HepG2 (cell line): ENCODE results near the gene C1RL. TPM values are rescaled to one million over a fixed set of nuclear protein-coding genes. Genes with fewer than 3 reads are reported as not detected.

ENCODE experiments used
- ATAC-seq: fragments of 200-7000 bp; cut with Tn5 transposase; 3 replicates; pipeline ENCODE4 v1.9.1; 2020; ENCODE audit warnings: mild to moderate bottlenecking, moderate library complexity
- BruUV-seq: library from RNA; stranded (reverse); fragments of 400-500 nt; replicated peaks from 2 replicates; lab custom pipeline; 2021; lab: Mats Ljungman, UMichigan
- CTCF ChIA-PET: fragments of 300-600 bp; formaldehyde crosslinking; extraction: SDS; loops from one replicate; lab custom pipeline; 2021; ENCODE audit warnings: low total read pairs, inconsistent platforms, low intra/inter-chr PET ratio; lab: Yijun Ruan, JAX
- POLR2A ChIA-PET: fragments of 350-600 bp; sonication (Branson Sonifier 250); formaldehyde crosslinking; loops from one replicate; lab custom pipeline; 2020; ENCODE audit warnings: antibody characterized with exemption, inconsistent platforms; lab: Yijun Ruan, JAX
- DNase-seq: peaks from one replicate; pipeline ENCODE4 v3.0.0-alpha.2; 2015; ENCODE audit warnings: low spot score
- FAIRE-seq: peaks from 3 replicates; lab custom pipeline; 2011; peaks lifted over from hg19 to GRCh38; lab: Jason Lieb, UNC
- H2AFZ ChIP-seq: one replicate; pipeline ENCODE4 v1.6.1; 2011; ENCODE audit warnings: low read length, inconsistent platforms
- H3K27ac ChIP-seq: fragments of 300-600 bp; 3 replicates; pipeline ENCODE4 v1.8.0; 2011; ENCODE audit warnings: mixed run types, mild to moderate bottlenecking, mixed read lengths, low read length, inconsistent platforms; ENCODE audit not compliant: insufficient read depth; ENCODE audit errors: extremely low read length
- H3K27me3 ChIP-seq, 2 experiments: fragments of 200-600 bp in 1 of 2; 2 replicates in 1 of 2; 3 replicates in 1 of 2; pipeline versions ENCODE4 v1.6.0 to v1.8.0; 2011; ENCODE audit warnings: low read length in 2 of 2, mild to moderate bottlenecking in 2 of 2, moderate library complexity in 2 of 2, inconsistent platforms in 1 of 2; ENCODE audit not compliant: insufficient read depth in 2 of 2, control insufficient read depth in 1 of 2
- H3K36me3 ChIP-seq, 2 experiments: fragments of 200-600 bp in 1 of 2; replicated peaks in 1 of 2; 2 replicates in 1 of 2; 3 replicates in 1 of 2; pipeline versions ENCODE4 v1.5.1 to v1.8.0; 2011; ENCODE audit warnings: low read length in 2 of 2, inconsistent platforms in 1 of 2; ENCODE audit not compliant: insufficient read depth in 2 of 2, control insufficient read depth in 1 of 2
- H3K4me1 ChIP-seq: 2 replicates; pipeline ENCODE4 v1.5.1; 2012; ENCODE audit warnings: low read length, inconsistent platforms; ENCODE audit not compliant: insufficient read depth
- H3K4me2 ChIP-seq: 2 replicates; pipeline ENCODE4 v1.6.0; 2011; ENCODE audit warnings: low read depth, low read length, inconsistent platforms
- H3K4me3 ChIP-seq, 3 experiments: fragments of 200-600 bp in 1 of 3; sonication (generic), shearing (Covaris generic) in 1 of 3; replicated peaks in 1 of 3; 2 replicates each; pipeline ENCODE4 v1.5.1; 2011 to 2016; ENCODE audit warnings: low read length in 3 of 3, inconsistent platforms in 2 of 3, low read depth in 2 of 3, mild to moderate bottlenecking in 2 of 3, control low read depth in 1 of 3, mixed read lengths in 1 of 3; ENCODE audit not compliant: insufficient read depth in 1 of 3
- H3K79me2 ChIP-seq: one replicate; pipeline ENCODE4 v1.6.1; 2011; ENCODE audit warnings: low read length, inconsistent platforms; ENCODE audit not compliant: insufficient read depth
- H3K9ac ChIP-seq: 2 replicates; pipeline ENCODE4 v1.6.0; 2011; ENCODE audit warnings: mild to moderate bottlenecking, low read depth, low read length, inconsistent platforms; ENCODE audit not compliant: insufficient read depth
- H3K9me3 ChIP-seq: 2 replicates; pipeline ENCODE4 v1.5.1; 2012; ENCODE audit warnings: mild to moderate bottlenecking, low read length
- H4K20me1 ChIP-seq: 2 replicates; pipeline ENCODE4 v1.6.0; 2011; ENCODE audit warnings: inconsistent platforms, mild to moderate bottlenecking, low read length, moderate library complexity; ENCODE audit not compliant: insufficient read depth
- HES4 ChIP-seq: sonication (generic); formaldehyde crosslinking; IDR thresholded peaks from 2 replicates; pipeline ENCODE4 v1.9.0; 2021; ENCODE audit warnings: mild to moderate bottlenecking, missing genetic modification reagents, borderline replicate concordance
- HOXA3 ChIP-seq: sonication (generic); formaldehyde crosslinking; IDR thresholded peaks from 2 replicates; pipeline ENCODE4 v1.5.0; 2020; ENCODE audit warnings: missing genetic modification reagents
- HOXA9 ChIP-seq: sonication (generic); formaldehyde crosslinking; IDR thresholded peaks from 2 replicates; pipeline ENCODE4 v1.8.1; 2022; ENCODE audit warnings: missing genetic modification reagents, mild to moderate bottlenecking, moderate library complexity, borderline replicate concordance
- KDM4B ChIP-seq: sonication (generic); formaldehyde crosslinking; IDR thresholded peaks from 2 replicates; pipeline ENCODE4 v1.4.0; 2020; ENCODE audit warnings: missing genetic modification reagents
- TRIM24 ChIP-seq: sonication (generic); formaldehyde crosslinking; IDR thresholded peaks from 2 replicates; pipeline ENCODE4 v1.8.0; 2022; ENCODE audit warnings: mild to moderate bottlenecking, missing genetic modification reagents
- ZMYM4 ChIP-seq: sonication (generic); formaldehyde crosslinking; IDR thresholded peaks from 2 replicates; pipeline ENCODE4 v1.8.1; 2023; ENCODE audit warnings: mild to moderate bottlenecking, missing genetic modification reagents
- ZNF746 ChIP-seq: sonication (generic); formaldehyde crosslinking; IDR thresholded peaks from 2 replicates; pipeline ENCODE4 v1.8.0; 2022; ENCODE audit warnings: mild to moderate bottlenecking, missing genetic modification reagents
- WGBS: methylation state at CpG from one replicate; pipeline ENCODE4 v1.1.6; 2017; ENCODE audit warnings: low lambda C conversion rate; 5-methylcytosine and 5-hydroxymethylcytosine counted together
- in situ Hi-C: cut with HindIII; loops from 2 replicates; pipeline ENCODE4 v1.10.0; 2017; ENCODE audit warnings: low pct_unique_long_range_greater_than_20kb; ENCODE audit not compliant: extremely low pct_ligation_motif_present
- intact Hi-C: fragments of 100-400 bp; cut with micrococcal nuclease; formaldehyde crosslinking; loops from one replicate; pipeline ENCODE4 v1.10.0; 2022; ENCODE audit not compliant: unreplicated experiment
- polyA plus RNA-seq, 8 experiments: library from polyadenylated mRNA; depleted of rRNA in 3 of 8; stranded (reverse) in 7 of 8; unstranded in 1 of 8; fragments of >200 nt; fragmentation: Illumina TruSeq in 4 of 8; extraction: Trizol in 4 of 8; gene quantifications; 2 replicates each; pipeline versions ENCODE4 v1.2.1 to v1.2.3, GENCODE V29; 2011 to 2016; ENCODE audit warnings: low read depth in 4 of 8, missing spikeins in 1 of 8, mixed read lengths in 1 of 8; ENCODE audit not compliant: insufficient read depth in 1 of 8
- total RNA-seq, 5 experiments: library from RNA; depleted of rRNA; stranded (reverse); fragments of >200 nt; fragmentation: Illumina TruSeq; extraction: Trizol; gene quantifications; 2 replicates each; pipeline ENCODE4 v1.2.3, GENCODE V29; 2016; ENCODE audit warnings: low read depth in 1 of 5
- TF ChIP-seq, protein P1 (sequence below): sonication (generic); formaldehyde crosslinking; IDR thresholded peaks from 2 replicates; pipeline ENCODE4 v1.9.0; 2021; ENCODE audit warnings: missing genetic modification reagents, mild to moderate bottlenecking, borderline replicate concordance
- TF ChIP-seq, protein P2 (sequence below): sonication (generic); formaldehyde crosslinking; IDR thresholded peaks from 2 replicates; pipeline ENCODE4 v1.5.0; 2020; ENCODE audit warnings: mild to moderate bottlenecking, missing genetic modification reagents
- TF ChIP-seq, protein P3 (sequence below): IDR thresholded peaks from 2 replicates; pipeline ENCODE4 v1.6.1; 2012; ENCODE audit warnings: inconsistent platforms
- TF ChIP-seq, protein P4 (sequence below): sonication (generic); formaldehyde crosslinking; IDR thresholded peaks from 2 replicates; pipeline ENCODE4 v1.8.0; 2022; ENCODE audit warnings: low read depth, missing genetic modification reagents

The C1RL gene
- total and polyA plus RNA-seq, 2 of the 13 experiments (the other 11 are each of a cell fraction or from before 2014, with no cell fraction given), result 28.9 to 53.1 TPM

- H2AFZ ChIP-seq, result no peak overlapping the region
- CTCF ChIA-PET, result no interaction called here
Observed at GRCh38 chr12:7131502-7131866, 22.5 kb upstream of the C1RL start.

More at GRCh38 chr12:7131502-7131866, 22.5 kb upstream of the C1RL start:
- 70% methylated on average over 7 of the region's 7 CpGs for WGBS
- H3K9ac ChIP-seq, result peak overlapping the region; percentile 75; the same call in 1 of the 2 replicates
- TF ChIP-seq, protein P1, sequence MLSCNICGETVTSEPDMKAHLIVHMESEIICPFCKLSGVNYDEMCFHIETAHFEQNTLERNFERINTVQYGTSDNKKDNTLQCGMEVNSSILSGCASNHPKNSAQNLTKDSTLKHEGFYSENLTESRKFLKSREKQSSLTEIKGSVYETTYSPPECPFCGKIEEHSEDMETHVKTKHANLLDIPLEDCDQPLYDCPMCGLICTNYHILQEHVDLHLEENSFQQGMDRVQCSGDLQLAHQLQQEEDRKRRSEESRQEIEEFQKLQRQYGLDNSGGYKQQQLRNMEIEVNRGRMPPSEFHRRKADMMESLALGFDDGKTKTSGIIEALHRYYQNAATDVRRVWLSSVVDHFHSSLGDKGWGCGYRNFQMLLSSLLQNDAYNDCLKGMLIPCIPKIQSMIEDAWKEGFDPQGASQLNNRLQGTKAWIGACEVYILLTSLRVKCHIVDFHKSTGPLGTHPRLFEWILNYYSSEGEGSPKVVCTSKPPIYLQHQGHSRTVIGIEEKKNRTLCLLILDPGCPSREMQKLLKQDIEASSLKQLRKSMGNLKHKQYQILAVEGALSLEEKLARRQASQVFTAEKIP (CRISPR knock-in tag), result no peak
- TF ChIP-seq, protein P2, sequence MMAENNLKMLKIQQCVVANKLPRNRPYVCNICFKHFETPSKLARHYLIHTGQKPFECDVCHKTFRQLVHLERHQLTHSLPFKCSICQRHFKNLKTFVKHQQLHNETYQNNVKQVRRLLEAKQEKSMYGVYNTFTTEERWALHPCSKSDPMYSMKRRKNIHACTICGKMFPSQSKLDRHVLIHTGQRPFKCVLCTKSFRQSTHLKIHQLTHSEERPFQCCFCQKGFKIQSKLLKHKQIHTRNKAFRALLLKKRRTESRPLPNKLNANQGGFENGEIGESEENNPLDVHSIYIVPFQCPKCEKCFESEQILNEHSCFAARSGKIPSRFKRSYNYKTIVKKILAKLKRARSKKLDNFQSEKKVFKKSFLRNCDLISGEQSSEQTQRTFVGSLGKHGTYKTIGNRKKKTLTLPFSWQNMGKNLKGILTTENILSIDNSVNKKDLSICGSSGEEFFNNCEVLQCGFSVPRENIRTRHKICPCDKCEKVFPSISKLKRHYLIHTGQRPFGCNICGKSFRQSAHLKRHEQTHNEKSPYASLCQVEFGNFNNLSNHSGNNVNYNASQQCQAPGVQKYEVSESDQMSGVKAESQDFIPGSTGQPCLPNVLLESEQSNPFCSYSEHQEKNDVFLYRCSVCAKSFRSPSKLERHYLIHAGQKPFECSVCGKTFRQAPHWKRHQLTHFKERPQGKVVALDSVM (CRISPR knock-in tag), result peak; percentile 29; the same call in 1 of the 2 replicates
- TF ChIP-seq TRIM24 (CRISPR knock-in tag) (no peak), ZNF746 (CRISPR knock-in tag) (0 out of 2 replicates have a peak, but pooled peaks have one; percentile 15), HOXA9 (CRISPR knock-in tag) (no peak), HOXA3 (CRISPR knock-in tag) (no peak), KDM4B (CRISPR knock-in tag) (no peak), HES4 (CRISPR knock-in tag) (no peak), ZMYM4 (CRISPR knock-in tag) (no peak)
- TF ChIP-seq, protein P3, sequence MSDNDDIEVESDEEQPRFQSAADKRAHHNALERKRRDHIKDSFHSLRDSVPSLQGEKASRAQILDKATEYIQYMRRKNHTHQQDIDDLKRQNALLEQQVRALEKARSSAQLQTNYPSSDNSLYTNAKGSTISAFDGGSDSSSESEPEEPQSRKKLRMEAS, result no peak
- TF ChIP-seq, protein P4, sequence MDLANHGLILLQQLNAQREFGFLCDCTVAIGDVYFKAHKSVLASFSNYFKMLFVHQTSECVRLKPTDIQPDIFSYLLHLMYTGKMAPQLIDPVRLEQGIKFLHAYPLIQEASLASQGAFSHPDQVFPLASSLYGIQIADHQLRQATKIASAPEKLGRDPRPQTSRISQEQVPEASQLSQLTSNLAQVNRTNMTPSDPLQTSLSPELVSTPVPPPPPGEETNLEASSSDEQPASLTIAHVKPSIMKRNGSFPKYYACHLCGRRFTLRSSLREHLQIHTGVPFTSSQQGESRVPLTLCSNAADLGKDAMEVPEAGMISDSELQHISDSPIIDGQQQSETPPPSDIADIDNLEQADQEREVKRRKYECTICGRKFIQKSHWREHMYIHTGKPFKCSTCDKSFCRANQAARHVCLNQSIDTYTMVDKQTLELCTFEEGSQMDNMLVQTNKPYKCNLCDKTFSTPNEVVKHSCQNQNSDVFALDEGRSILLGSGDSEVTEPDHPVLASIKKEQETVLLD (CRISPR knock-in tag), result no peak
- in situ Hi-C loops, result loop anchor here (5.0 kb wide), 1 partner anchor 56 kb away; the partner anchor contains the start of gene PEX5
- no peaks in the 10 kb centered on the region for H3K9me3 ChIP-seq
- H3K79me2 ChIP-seq, result peaks cover 27% of the 10 kb centered on the region
- H3K4me3 ChIP-seq, result peak overlapping the region; percentile 76 to 92 (median 88); a peak in 5 of 6 replicates
- ATAC-seq, result no peak
- FAIRE-seq, result no peak
- H3K27ac ChIP-seq, result no peak overlapping the region
- DNase-seq, result no peak
- POLR2A ChIA-PET, result interaction anchor here (0.7 to 2.1 kb wide), 6 partner anchors 9 to 188 kb away, joined by 3 to 8 read pairs (median 6); partner anchors contain the start of genes C12orf57 and RNU7-1
- intact Hi-C loops, result no loop called here
- TSS peak; percentile 40 for BruUV-seq
- peaks cover 11 to 35% of the 10 kb centered on the region in 2 experiments; a peak in 4 of 5 replicates for H3K36me3 ChIP-seq
- H4K20me1 ChIP-seq, result peaks cover 12% of the 10 kb centered on the region
- peak overlapping the region; percentile 96 for H3K4me2 ChIP-seq
- H3K27me3 ChIP-seq, result no peaks in the 10 kb centered on the region; a peak in 1 of 5 replicates
- H3K4me1 ChIP-seq, result peaks cover 47% of the 10 kb centered on the region
